ENCODE results near the gene ARMH4.
"Not testable (repeated sequence)": the region's sequence is repeated elsewhere in the genome, so short reads cannot be mapped to it uniquely, and the experiment has no call there.

ARMH4 gene

DNA sequence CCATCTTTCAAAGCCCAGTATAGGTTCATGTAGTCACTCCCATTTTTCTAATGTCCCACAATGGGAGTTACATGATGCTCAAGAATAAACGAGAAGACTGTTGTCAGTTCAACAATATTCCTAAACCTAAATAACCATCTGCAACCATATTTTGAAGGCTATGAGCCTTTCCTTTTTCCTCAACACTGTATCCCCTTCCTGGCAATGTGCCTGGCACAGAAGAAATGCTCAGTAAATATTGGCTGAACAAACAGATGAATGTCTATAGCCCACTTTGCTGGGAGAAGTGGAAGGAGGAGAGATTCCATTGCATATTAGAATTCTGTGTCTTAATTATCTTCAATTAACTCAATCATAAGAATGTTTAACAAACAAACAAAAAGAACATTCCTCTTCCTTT, 6.1 kb downstream of the ARMH4 start:
- DNase-seq: no peak

DNA sequence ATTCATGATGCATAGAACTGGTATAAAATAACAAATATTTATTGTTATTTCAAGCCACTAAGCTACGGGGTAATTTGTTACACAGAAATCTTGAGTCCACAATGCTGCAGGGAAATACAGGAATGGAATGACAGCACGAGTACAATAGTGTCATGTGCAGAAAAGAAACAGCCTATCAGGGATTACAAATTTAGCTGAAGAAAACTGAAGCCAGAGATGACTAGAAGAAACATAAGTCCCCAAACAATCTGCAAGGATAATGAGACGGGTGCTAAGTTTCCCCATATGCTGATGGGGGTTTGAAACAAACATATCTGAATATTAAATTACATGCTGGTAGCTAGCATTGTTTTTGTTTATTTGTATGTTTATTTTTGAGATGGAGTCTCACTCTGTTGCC, 8.9 kb downstream of the ARMH4 start:
- no peak for DNase-seq

DNA sequence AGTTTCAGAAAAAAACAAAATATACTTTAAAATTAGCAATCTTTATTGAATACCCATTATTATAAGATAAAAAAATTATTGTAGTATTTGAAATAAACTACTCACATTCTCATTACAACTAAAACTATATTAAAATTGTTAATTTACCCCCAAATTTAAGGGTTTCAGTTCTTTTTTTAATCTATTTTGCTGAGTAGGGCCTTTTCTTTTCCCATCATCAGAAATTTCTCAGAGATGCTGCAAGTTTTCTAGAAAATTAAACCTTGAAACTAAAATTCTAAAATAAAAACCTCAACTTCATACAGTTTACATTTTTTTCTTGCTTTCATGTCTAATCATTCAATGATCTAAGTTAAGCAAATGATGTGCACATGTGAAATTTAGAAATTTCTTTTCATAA, 10.1 kb downstream of the ARMH4 start:
- DNase-seq: no peak

DNA sequence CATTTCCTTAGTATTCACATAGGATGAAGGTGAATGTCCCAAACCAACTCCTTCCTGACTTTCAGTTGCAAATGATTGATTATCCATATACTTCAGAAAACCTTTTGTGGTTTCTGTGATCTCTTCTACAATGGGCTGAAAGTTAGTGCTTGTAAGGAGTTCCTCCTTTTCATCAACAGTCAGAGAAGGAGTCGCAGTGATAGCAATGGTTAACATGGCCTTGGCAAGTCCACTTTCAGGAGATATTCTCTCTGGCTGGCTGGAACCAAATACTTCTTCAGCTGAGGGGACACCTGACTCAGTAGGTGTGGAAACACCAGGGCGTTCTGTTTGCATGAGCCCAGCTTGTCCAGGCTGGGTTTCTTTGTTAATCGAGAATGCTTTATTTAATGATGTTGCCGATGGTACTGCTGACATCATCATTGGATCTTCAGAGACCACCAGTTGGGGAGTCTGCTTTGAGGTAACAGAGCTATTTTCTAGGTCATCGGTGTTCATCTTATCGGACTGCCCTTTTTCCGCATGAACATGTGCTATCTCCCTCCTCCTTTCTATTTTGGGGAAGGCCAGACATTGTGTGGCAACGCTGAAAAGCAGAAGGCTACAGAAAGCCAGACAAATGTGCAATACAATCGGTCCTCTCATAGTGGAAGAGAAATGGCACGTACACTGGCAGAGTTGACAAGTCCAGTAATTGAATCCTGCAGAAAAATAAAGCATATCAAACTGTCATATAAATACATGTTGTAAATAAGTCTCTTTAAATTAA, 13.1 kb downstream of the ARMH4 start:
- DNase-seq: no peak

DNA sequence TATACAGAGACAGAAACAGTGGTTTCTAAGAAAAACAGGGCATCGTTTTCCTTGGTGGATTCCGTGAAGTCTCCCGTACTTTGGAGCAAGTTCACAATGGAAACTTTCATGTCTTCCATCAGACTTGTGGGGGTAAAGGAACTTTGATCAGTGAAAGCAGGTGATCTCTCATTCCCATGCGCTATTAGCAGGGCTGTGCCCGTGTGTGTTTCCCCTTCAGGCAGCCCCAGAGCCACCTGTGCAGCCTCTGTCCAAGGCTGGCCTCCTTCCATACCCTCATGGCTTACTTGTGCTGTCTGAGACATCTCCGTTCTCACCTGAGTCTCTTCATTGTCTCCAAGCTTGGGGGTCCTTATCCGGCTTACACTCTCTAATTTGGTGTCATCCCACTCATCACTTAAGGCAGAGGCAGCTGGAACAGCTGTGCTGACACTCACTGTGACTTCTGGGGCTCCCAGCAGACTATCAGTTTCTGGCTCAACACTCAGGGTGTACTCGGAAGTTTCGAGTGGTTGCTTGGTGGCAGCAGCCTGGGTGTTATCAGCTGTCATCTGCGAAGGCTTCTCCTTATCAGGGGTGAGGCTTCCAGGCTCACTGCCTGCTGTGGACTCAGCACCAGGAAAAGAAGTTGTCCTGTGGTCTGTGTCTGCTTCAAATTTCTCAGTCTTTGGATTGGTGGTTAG, 13.8 kb downstream of the ARMH4 start:
- no peak for DNase-seq

DNA sequence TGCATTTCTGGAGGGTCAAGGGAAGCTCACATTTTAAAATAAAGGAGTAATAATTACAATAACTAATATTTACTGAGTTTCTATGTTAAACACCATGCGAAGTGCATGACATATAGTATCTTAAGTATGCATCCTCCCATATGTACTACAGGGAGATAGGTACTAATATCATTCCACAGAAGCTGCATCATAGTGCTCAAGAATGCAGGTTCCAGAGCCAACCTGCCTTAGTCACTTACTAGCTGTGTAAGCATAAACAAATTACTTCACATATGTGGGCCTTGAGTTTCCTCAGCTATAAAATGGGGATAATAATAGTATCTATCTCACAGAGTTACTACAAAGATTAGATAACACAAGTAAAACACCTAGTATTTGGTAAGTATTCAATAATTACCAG, 18.3 kb downstream of the ARMH4 start:
- no peak for DNase-seq

DNA sequence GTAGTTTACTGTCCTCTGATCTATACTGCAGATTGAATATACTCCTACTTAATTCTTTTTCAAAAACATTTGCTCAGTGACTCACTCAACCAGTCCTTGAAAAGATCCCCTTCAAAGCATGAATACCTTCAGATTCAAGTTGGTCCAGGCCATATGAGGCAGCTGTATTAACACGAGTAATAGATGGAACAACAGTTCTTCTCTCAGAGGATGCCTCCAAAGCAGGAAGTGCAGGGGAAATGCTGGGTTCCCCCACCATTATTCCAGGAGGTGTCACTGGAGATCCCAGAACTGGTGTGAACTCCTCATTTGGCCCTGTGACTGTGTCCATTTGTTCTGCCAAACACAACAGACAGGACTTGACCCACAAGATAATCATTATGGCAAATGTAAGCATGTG, 20.6 kb downstream of the ARMH4 start:
- DNase-seq: no peak

DNA sequence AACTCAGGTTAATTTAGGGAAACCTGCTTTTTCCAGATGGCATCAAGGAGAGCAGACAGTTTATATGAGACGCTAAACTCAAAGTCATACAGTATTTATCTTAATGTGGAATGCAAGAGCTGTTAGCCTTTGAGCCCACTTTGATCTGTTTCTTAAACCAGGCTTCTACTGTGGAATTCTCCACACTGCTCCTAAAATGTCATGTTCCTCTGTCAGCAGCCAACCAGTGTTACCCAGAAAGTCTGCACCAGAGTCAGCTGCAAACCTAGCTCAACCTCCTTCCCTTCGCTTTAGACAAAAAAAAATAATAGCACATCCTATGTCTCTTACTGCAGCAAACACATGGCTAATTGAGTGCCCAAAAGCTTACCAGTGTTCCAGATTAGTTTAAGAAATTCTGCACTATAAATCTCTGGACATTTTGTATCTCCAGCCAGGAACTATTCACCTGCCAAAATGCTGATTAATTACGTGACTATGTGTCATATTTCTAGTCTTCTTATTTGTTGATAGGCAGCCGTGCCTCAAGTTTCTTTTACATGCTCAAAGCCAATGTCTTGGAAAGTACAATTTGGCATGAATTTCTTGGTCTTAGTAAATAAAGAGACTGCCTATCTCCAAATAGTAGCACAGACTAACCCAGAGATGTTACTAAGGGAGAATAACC, 21.8 kb downstream of the ARMH4 start:
- DNase-seq: no peak

DNA sequence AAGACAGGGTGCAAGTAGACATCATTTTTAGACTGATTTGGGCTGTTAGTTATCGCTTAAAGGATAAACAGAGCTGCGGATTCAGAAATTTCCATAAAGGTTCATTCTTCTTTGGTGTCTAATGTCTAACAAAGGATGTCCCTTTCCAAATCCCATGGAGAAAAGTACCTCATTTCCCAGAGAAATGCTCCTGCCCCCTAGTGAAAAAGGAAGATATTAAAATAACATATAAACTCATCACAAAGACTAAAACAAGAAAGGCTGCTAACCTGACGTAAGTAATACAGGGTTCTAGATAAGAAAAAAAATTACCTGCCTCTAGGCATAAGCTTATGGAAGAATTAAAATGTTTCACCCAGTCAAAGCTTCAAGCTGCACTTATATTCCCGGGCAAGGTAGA, 22.8 kb downstream of the ARMH4 start:
- DNase-seq: no peak

DNA sequence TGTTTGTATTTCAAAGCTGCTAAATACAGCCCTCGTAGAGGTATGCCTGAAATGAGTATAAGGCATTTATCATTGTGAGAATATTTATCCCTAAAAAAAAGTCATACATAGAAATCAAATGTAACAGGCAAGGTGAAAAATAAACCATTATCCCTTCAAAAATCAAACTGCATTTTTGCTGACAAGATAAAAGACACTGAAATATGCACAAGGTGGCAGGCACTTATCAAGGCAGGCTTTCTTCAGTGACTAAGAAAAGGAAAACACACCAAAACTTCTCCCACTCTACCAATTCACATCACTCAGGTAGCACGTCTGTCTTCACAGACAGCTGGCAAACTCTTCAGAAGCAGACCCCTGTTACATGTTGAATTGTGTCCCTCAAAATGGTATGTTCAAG, 23.6 kb downstream of the ARMH4 start:
- DNase-seq: no peak

DNA sequence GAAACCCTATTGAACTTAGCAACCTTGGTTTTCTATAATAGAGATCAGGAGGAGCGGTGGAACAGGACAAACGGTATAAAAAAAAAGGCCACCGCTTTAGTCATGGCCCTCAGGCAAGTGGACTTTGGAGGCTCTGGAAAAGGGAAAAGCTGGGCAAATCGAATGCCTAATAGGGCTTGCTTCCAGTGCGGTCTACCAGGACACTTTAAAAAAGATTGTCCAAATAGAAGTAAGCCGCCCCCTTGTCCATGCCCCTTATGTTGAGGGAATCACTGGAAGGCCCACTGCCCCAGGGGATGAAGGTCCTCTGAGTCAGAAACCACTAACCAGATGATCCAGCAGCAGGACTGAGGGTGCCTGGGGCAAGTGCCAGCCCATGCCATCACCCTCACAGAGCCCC, 29.5 kb downstream of the ARMH4 start:
- not testable (repeated sequence) for DNase-seq

DNA sequence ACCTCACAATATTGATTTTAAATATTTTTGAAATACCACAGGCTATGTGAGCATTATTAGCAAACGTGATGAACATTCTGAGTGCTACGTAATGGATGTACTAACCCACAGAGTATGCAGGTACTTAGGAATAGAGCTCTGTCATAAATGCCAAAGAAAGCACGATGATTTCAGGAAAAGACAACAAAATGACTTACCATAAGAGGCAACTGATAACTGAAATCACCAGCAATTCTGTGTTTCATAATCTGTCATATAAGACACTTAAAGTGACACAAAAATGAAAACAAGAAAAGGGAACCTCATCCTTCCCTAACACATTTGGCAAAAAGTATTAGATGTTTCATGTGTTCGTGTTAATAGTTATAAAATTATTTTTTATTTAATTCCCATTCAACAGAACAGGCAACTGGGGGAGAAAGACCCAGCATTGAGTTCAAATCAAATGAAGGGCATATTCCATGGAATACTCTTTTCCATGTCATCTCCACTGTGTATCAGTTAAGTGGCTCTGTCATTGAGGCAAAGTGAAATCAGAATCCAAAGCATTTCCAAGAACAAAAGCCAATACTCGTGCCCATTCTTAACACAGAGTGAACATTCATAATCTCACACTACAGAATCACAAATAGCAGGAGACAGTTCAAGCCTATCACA, 30.4 kb downstream of the ARMH4 start:
- DNase-seq: no peak

DNA sequence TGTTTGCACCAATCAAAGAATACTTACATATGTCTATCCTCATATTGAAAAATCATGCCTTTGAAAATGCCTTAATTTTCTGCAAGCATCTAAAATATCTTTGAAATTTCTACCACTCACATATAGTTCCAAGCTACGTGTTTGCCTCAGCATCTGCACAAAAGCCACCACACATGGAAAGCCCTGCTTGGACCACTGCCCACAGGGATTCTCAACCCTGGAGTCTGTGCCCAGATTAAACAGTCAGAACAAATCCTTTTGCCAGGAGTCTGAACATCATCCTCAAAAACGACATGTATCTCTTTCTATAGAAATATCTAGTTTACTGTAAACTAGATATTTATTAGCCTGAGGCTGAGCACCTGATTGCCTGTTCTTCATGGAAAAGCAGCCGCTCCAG, 32.6 kb downstream of the ARMH4 start:
- no peak for DNase-seq

DNA sequence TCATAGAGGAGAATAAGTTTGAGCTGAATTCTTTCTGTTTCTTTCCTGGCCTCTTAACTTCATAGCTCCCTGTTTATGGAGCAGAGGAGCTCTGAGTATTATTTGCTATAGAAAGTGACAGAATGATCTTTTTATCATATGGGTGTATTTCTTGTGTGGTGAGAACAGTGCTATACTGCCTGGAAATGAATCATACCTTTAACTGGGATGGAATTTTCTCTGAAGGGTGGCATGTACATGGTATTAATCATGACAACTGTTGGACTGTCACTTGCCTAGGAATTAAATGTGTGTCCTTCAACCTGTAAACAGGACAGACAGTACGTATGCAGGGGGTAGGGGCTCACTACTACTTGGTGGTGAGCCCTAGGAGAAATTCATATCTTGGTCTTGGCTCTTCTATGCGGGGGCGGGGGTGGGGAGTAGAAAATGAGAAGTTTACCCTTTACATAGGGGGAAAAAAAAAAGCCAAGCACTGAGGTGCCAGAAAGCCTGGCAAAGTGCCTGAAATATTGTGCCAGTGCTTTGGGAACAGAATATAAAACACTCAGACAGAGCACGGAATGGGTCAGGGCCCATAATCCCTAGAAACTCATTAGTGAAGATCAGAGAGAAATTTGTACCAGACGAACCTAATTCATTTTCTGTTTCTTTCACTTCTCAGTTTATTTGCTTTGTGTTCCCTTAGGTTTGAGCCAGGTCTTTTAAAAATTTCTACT, 33.8 kb downstream of the ARMH4 start:
- DNase-seq: no peak

DNA sequence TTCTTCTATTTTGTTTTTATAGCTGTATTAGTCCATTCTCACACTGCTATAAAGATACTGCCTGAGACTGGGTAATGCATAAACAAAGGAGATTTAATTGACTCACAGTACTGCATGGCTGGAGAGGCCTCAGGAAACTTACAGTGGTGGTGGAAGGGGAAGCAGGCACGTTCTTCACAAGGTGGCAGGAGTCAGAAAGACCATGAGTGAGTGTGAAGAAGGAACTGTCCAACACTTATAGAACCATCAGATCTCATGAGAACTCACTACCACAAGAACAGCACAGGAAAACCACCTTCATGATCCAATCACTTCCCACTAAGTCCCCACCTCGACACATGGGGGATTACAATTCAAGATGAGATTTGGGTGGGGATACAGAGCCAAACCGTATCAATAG, 42.3 kb downstream of the ARMH4 start:
- no peak for DNase-seq

DNA sequence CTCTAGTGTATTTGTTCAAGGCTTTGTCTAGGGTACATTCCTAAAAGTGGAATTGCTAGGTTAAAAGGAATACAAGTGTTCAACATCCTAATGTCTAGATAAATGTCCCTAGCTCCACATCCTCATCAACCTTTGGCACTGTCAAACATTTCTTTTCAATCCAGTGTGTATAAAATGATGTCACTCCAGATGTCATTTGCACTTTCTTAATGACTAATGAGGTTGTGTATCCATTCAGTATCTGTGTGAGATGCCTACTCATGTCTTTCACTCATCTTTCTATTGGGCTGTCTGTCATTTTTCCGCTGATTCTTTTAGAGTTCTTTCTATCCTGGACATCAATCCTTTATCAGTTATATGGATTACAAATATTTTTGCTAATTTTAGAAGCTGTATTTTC, 43.3 kb downstream of the ARMH4 start:
- no peak for DNase-seq

DNA sequence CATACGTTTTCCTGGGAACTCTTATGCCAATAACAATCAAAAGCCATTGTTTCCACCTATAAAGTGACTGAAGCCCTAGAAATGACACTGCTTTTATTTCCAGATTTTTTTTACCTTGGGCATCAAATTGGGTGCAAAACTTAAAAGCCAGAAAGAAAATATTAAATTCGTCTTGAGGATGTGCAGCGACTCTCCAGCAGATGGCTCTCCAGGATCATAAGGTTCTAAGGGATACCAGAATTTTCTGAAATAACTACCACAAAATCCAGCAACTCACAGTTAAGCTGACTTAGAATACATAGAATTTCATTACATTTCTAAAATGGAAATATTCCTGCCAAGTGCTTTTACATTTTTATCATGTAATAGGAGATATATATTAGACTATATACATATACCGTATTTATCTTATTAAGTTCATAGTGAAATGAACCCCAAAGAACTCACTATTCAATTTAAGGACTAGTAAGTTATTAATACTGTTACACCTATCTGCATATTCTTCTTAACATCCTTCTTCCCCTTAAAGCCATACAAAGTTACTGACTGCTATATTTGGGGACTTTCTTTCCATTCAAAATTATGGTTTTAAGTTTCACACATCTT, 44.0 kb downstream of the ARMH4 start:
- DNase-seq: peak; percentile 5 to 25

DNA sequence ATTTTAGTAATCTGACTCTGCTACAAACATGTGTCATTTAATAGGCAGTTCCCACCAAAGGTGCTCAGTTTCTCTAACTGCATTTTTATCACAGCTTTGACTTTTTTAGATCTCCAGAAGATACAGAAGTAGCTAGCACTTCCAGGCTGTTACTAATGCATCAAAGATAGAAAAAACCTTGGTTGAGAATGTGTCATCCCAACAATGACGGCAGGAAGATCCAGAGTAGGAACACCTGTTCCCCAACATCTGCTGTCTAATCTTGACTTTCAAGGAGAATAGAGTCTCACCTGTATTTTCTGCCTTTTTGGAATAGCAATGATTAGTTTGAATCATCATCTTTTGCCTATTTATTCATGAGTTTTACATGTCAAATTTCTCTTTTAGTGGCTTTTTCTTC, 45.0 kb downstream of the ARMH4 start:
- no peak for DNase-seq

DNA sequence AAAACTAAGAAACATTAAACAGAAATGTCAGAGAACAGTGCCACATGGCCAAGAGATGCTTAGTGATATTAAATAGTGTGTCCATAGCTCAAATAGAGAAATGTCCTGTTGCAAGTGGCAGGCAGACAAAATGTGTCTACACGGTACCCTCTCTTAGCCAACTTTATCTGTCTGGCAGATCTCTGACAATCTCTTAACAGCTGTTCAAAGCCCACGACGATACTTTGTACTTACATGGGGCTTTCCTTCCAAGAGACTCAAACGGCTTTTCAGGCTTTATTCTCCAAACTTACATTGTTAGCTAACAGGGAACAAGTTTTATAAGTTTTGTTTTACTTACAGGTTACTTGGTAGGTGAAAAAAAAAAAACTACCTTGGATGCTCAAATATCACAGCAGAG, 45.6 kb downstream of the ARMH4 start:
- no peak for DNase-seq

DNA sequence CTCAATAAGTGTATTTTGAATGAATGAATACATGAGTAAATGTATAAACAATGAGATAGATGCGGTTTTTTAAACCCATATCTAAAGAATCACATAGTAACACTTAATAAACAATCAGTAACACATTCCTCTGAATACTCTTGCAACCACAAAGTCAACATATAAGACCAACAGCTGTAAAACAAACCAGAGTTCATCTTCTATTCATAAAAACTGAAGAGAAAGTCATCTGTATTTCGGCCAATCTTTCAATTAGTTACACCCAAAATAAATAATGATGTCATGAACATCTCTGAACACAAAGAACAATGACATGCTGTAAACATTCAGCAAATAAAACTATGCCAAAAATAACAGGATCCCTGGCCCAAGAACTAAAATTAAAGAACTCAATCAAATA, 47.2 kb downstream of the ARMH4 start:
- no peak for DNase-seq

DNA sequence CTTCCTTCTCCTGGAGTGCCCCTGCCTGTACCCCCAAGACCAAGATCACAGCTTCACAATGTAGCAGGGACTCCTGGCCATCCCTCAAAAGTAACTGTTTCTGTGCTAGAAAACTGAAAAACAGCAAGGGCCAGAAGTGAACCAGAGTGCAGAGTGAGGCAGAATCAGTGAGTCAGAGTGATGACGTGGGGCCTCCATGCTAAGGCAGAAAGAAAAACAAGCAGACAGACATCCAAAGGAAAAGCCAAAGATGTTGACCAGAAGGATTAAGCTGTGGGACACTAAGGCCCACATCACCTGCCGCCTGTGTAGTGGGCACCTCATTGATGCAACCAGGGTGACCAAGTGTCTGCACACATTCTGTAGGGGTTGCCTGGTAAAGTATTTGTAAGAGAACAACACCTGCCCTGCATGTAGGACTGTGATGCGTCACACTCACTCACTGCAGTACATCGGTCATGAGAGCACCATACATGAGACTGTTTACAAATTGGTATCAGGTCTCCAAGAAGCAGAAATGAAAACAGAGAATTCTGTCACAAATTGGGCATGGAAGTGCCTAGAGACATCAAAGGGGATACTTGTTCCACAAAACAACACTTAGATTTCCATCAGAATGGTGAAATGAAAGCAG, 51.2 kb downstream of the ARMH4 start:
- DNase-seq: no peak

DNA sequence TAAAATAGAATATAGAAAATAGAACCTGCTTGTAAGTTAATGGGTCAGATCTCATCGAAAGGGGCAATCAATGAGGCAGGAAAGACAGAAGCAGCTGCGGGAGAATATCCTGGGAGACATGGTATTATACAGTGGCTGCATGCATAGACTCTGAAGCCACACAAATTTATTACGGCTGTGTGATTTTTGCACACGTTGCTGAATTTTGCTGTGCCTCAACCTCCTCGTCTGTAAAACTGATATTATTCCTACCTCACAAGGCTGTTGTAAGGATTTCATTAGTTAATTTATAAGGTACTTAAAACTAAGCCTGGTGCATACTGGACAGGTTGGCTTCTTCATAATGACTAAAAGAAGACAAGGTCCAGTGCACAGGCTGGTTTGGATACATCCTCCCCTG, 52.3 kb downstream of the ARMH4 start:
- no peak for DNase-seq
